A549 (cell line): ENCODE measurements around the gene CCNQ. TPM values are rescaled to one million over a fixed set of nuclear protein-coding genes. Genes with fewer than 3 reads are reported as not detected.

Experiments used
- ATAC-seq, 2 experiments: fragments of 200-7000 bp in 1 of 2; fragments of >200 bp in 1 of 2; cut with Nextera tagmentation in 1 of 2; cut with Tn5 transposase in 1 of 2; 3 replicates each; pipeline versions ENCODE4 v1.8.0 to v1.9.1; 2018 to 2020; ENCODE audit warnings: mild to moderate bottlenecking in 1 of 2, moderate library complexity in 1 of 2
- CTCF ChIA-PET: fragments of 300-600 bp; sonication (Branson Sonifier 250); formaldehyde crosslinking; extraction: SDS; loops from one replicate; lab custom pipeline; 2021; ENCODE audit warnings: antibody characterized with exemption, inconsistent platforms; lab: Yijun Ruan, JAX
- POLR2A ChIA-PET: fragments of 350-600 bp; formaldehyde crosslinking; extraction: SDS; loops from one replicate; lab custom pipeline; 2021; ENCODE audit warnings: antibody characterized with exemption, inconsistent platforms; lab: Yijun Ruan, JAX
- DNase-seq, 2 experiments: peaks; one replicate each; pipeline versions ENCODE4 v3.0.0 to v3.0.0-alpha.2; 2011 to 2016; ENCODE audit warnings: low read depth in 1 of 2, low spot score in 1 of 2
- FAIRE-seq: peaks from 2 replicates; lab custom pipeline; 2011; peaks lifted over from hg19 to GRCh38; lab: Jason Lieb, UNC
- H3K27ac ChIP-seq, 2 experiments: fragments of >200 bp; sonication (Bioruptor Twin); formaldehyde crosslinking; 3 replicates each; pipeline ENCODE4 v1.5.1; 2016 to 2017
- H3K4me1 ChIP-seq: fragments of >200 bp; sonication (Bioruptor Twin); formaldehyde crosslinking; 3 replicates; pipeline ENCODE4 v1.6.1; 2016
- H3K4me2 ChIP-seq: fragments of >200 bp; sonication (Bioruptor Twin); formaldehyde crosslinking; 3 replicates; pipeline ENCODE4 v1.6.1; 2016
- H3K4me3 ChIP-seq: fragments of >200 bp; sonication (Bioruptor Twin); formaldehyde crosslinking; 3 replicates; pipeline ENCODE4 v1.5.1; 2016
- H3K9me3 ChIP-seq: fragments of >200 bp; sonication (Bioruptor Twin); formaldehyde crosslinking; 3 replicates; pipeline ENCODE4 v1.6.1; 2016
- ATOH8 ChIP-seq: fragments of 250-450 bp; sonication (Bioruptor Pico); IDR thresholded peaks from 2 replicates; pipeline ENCODE4 v1.5.0; 2020; ENCODE audit warnings: low read depth, mild to moderate bottlenecking, moderate library complexity
- BCL3 ChIP-seq: fragments of >200 bp; sonication (Bioruptor Twin); formaldehyde crosslinking; IDR thresholded peaks from 3 replicates; pipeline ENCODE4 v1.6.1; 2016
- CHD2 ChIP-seq: fragments of 150-350 bp; IDR thresholded peaks from 2 replicates; pipeline ENCODE4 v1.6.1; 2014; ENCODE audit warnings: low read length; ENCODE audit not compliant: partially characterized antibody
- EP300 ChIP-seq, 2 experiments: fragments of >200 bp; sonication (Bioruptor Twin); formaldehyde crosslinking; IDR thresholded peaks; 2 replicates in 1 of 2; 3 replicates in 1 of 2; pipeline ENCODE4 v1.6.1; 2016 to 2017
- FOSL2 ChIP-seq, 2 experiments: fragments of 450-650 bp in 1 of 2; fragments of >200 bp in 1 of 2; sonication (Bioruptor Twin) in 1 of 2; formaldehyde crosslinking; IDR thresholded peaks; 2 replicates each; pipeline versions ENCODE4 v1.5.0 to v1.6.1; 2016 to 2020; ENCODE audit warnings: mild to moderate bottlenecking in 1 of 2, moderate library complexity in 1 of 2
- HDAC2 ChIP-seq: fragments of 200-600 bp; sonication (generic); IDR thresholded peaks from 2 replicates; pipeline ENCODE4 v1.6.1; 2016
- HES2 ChIP-seq: fragments of >200 bp; sonication (Bioruptor Twin); formaldehyde crosslinking; IDR thresholded peaks from 2 replicates; pipeline ENCODE4 v1.6.1; 2016
- HEYL ChIP-seq: fragments of 250-450 bp; sonication (Bioruptor Pico); IDR thresholded peaks from 2 replicates; pipeline ENCODE4 v1.8.0; 2021; ENCODE audit warnings: mild to moderate bottlenecking, moderate library complexity
- HMGXB4 ChIP-seq: fragments of 250-450 bp; sonication (Bioruptor Pico); IDR thresholded peaks from 2 replicates; pipeline ENCODE4 v1.5.0; 2021; ENCODE audit warnings: mild to moderate bottlenecking, moderate library complexity, borderline replicate concordance
- HOXA7 ChIP-seq: fragments of 250-450 bp; sonication (Bioruptor Pico); IDR thresholded peaks from 2 replicates; pipeline ENCODE4 v1.5.0; 2020; ENCODE audit warnings: mild to moderate bottlenecking, moderate library complexity
- HOXB13 ChIP-seq: fragments of 250-450 bp; sonication (Bioruptor Pico); IDR thresholded peaks from 2 replicates; pipeline ENCODE4 v1.5.0; 2020; ENCODE audit warnings: low read depth, mild to moderate bottlenecking, moderate library complexity
- HOXB5 ChIP-seq: fragments of 250-450 bp; sonication (Bioruptor Pico); IDR thresholded peaks from 2 replicates; pipeline ENCODE4 v1.5.0; 2020; ENCODE audit warnings: mild to moderate bottlenecking, moderate library complexity
- KDM5A ChIP-seq: fragments of 200-600 bp; sonication (generic); IDR thresholded peaks from 2 replicates; pipeline ENCODE4 v1.6.1; 2016; ENCODE audit warnings: antibody characterized with exemption, mild to moderate bottlenecking
- MAFK ChIP-seq: fragments of 450-650 bp; IDR thresholded peaks from 2 replicates; pipeline ENCODE4 v1.6.1; 2014; ENCODE audit not compliant: partially characterized antibody
- NFE2L2 ChIP-seq: fragments of 150-350 bp; conservative IDR thresholded peaks from 2 replicates; pipeline ENCODE4 v1.6.1; 2014; ENCODE audit warnings: low read length
- NPAS2 ChIP-seq: fragments of 250-450 bp; sonication (Bioruptor Pico); IDR thresholded peaks from 2 replicates; pipeline ENCODE4 v1.8.0; 2022; ENCODE audit warnings: mild to moderate bottlenecking, moderate library complexity, borderline replicate concordance
- NR3C1 ChIP-seq: fragments of >200 bp; sonication (Bioruptor Twin); formaldehyde crosslinking; IDR thresholded peaks from 3 replicates; pipeline ENCODE4 v1.6.1; 2017
- POLR2A ChIP-seq: IDR thresholded peaks from 2 replicates; pipeline ENCODE4 v1.6.1; 2012; ENCODE audit warnings: mild to moderate bottlenecking, low read length
- POLR2AphosphoS2 ChIP-seq: conservative IDR thresholded peaks from 2 replicates; pipeline ENCODE4 v1.6.1; 2012; ENCODE audit warnings: low read length, improper control_type of control experiment, inconsistent platforms
- RCOR1 ChIP-seq: fragments of 150-350 bp; IDR thresholded peaks from 2 replicates; pipeline ENCODE4 v1.6.1; 2014; ENCODE audit warnings: antibody characterized with exemption, low read length, low read depth
- RFX5 ChIP-seq: fragments of 450-650 bp; IDR thresholded peaks from 2 replicates; pipeline ENCODE4 v1.7.1; 2014; ENCODE audit warnings: antibody characterized with exemption, mild to moderate bottlenecking, moderate library complexity
- SREBF2 ChIP-seq: fragments of 450-650 bp; IDR thresholded peaks from 2 replicates; pipeline ENCODE4 v1.6.1; 2014; ENCODE audit warnings: mild to moderate bottlenecking, moderate library complexity
- TFCP2L1 ChIP-seq: fragments of 250-450 bp; sonication (Bioruptor Pico); IDR thresholded peaks from 2 replicates; pipeline ENCODE4 v1.5.0; 2021; ENCODE audit warnings: mild to moderate bottlenecking
- TP53 ChIP-seq: fragments of 250-450 bp; sonication (Bioruptor Pico); IDR thresholded peaks from 2 replicates; pipeline ENCODE4 v1.5.0; 2021; ENCODE audit warnings: mild to moderate bottlenecking, moderate library complexity
- ZFP36 ChIP-seq: fragments of 450-650 bp; IDR thresholded peaks from 2 replicates; pipeline ENCODE4 v1.6.1; 2014; ENCODE audit warnings: borderline replicate concordance; ENCODE audit not compliant: partially characterized antibody
- ZNF302 ChIP-seq: fragments of 250-450 bp; sonication (Bioruptor Pico); IDR thresholded peaks from 2 replicates; pipeline ENCODE4 v1.9.0; 2021; ENCODE audit warnings: inconsistent platforms, mild to moderate bottlenecking, moderate library complexity
- ZSCAN20 ChIP-seq: fragments of 250-450 bp; sonication (Bioruptor Pico); IDR thresholded peaks from 2 replicates; pipeline ENCODE4 v1.8.0; 2022; ENCODE audit warnings: mild to moderate bottlenecking, moderate library complexity
- WGBS: methylation state at CpG from one replicate; pipeline ENCODE4 v1.1.6; 2017; ENCODE audit errors: missing lambda C conversion rate; 5-methylcytosine and 5-hydroxymethylcytosine counted together
- polyA plus RNA-seq, 4 experiments: library from polyadenylated mRNA; depleted of rRNA in 3 of 4; stranded (reverse); fragments of >200 nt; fragmentation: RNase III in 1 of 4; extraction: RNeasy Plus Mini Kit Qiagen cat#74134 plus additional on column Dnase treatment in 1 of 4; gene quantifications; 2 replicates in 3 of 4; 3 replicates in 1 of 4; pipeline ENCODE4 v1.2.3, GENCODE V29; 2011 to 2017

Gene CCNQ
- polyA plus RNA-seq, 2 of the 4 experiments (the other 2 are of a cell fraction): 25.6 to 32.0 TPM

GRCh38 chrX:153628665-153629064 lies 29.7 kb upstream of the CCNQ start:
- H3K9me3 ChIP-seq: no peaks in the 10 kb centered on the region
- H3K4me3 ChIP-seq: no peak overlapping the region
- CTCF ChIA-PET: interaction anchor here (0.7 to 3.7 kb wide), 2 partner anchors 17 to 19 kb away, joined by 3 to 18 read pairs; partner anchors contain the start of gene DUSP9
- H3K27ac ChIP-seq: no peak overlapping the region
- FAIRE-seq (no peak), DNase-seq (no peak), ATAC-seq (no peak)
- 48% methylated on average over 5 of the region's 12 CpGs for WGBS
- TF ChIP-seq TFCP2L1 (CRISPR knock-in tag): no peak
- TF ChIP-seq HDAC2: no peak
- TF ChIP-seq HOXB13 (CRISPR knock-in tag): no peak
- TF ChIP-seq SREBF2: no peak
- TF ChIP-seq NR3C1: no peak
- no peak for TF ChIP-seq FOSL2 (IDR thresholded peaks at IDR 0.05)
- TF ChIP-seq FOSL2 (CRISPR knock-in tag; IDR thresholded peaks at IDR 0.05): no peak
- TF ChIP-seq HEYL: no peak
- TF ChIP-seq RFX5: no peak
- TF ChIP-seq RCOR1: no peak
- no peak for TF ChIP-seq EP300 (IDR thresholded peaks at IDR 0.05)
- no peak overlapping the region for H3K4me2 ChIP-seq
- POLR2A ChIA-PET: no interaction called here
- H3K4me1 ChIP-seq: no peaks in the 10 kb centered on the region

- ChIA-PET CTCF (interaction anchor here (0.7 to 3.7 kb wide), 4 partner anchors 18 to 39 kb away, joined by 3 to 18 read pairs (median 4); partner anchors contain the start of gene DUSP9), POLR2A (no interaction called here)
- no peak overlapping the region for H3K4me2 ChIP-seq
These were observed 29.2 kb upstream of the CCNQ start for GRCh38 chrX:153628129-153628528.

More at GRCh38 chrX:153628129-153628528, 29.2 kb upstream of the CCNQ start:
- TF ChIP-seq POLR2A: no peak
- no peak for TF ChIP-seq MAFK
- no peak for TF ChIP-seq CHD2
- no peak for TF ChIP-seq HMGXB4 (CRISPR knock-in tag)
- TF ChIP-seq NPAS2 (CRISPR knock-in tag): no peak
- TF ChIP-seq ZSCAN20 (CRISPR knock-in tag): no peak
- TF ChIP-seq ATOH8 (CRISPR knock-in tag): no peak
- TF ChIP-seq TP53 (CRISPR knock-in tag): no peak
- no peak for TF ChIP-seq NFE2L2
- TF ChIP-seq HOXA7 (CRISPR knock-in tag): no peak
- TF ChIP-seq BCL3: no peak
- TF ChIP-seq ZFP36: no peak
- no peak for TF ChIP-seq RCOR1
- no peak for TF ChIP-seq ZNF302 (CRISPR knock-in tag)
- TF ChIP-seq HDAC2: no peak
- TF ChIP-seq HES2: no peak
- no peak for TF ChIP-seq KDM5A
- TF ChIP-seq HOXB5 (CRISPR knock-in tag): no peak
- no peak for TF ChIP-seq POLR2AphosphoS2
- no peaks in the 10 kb centered on the region for H3K9me3 ChIP-seq
- no peak overlapping the region for H3K27ac ChIP-seq
- DNase-seq: no peak
- no peak overlapping the region for H3K4me3 ChIP-seq
- peaks cover 4% of the 10 kb centered on the region for H3K4me1 ChIP-seq
- WGBS: 93% methylated on average over 6 of the region's 8 CpGs
- ATAC-seq: no peak
- FAIRE-seq: no peak
